GM18867 (cell line): ENCODE results near the gene CRX.
"Not testable (repeated sequence)": the region's sequence is repeated elsewhere in the genome, so short reads cannot be mapped to it uniquely, and the experiment has no call there.

Experiments used
- ATAC-seq: cut with Tn5 transposase; IDR thresholded peaks from one replicate; pipeline ENCODE4 v1.9.1; 2021; ENCODE audit warnings: mild to moderate bottlenecking, moderate library complexity; ENCODE audit not compliant: unreplicated experiment

The CRX gene

DNA sequence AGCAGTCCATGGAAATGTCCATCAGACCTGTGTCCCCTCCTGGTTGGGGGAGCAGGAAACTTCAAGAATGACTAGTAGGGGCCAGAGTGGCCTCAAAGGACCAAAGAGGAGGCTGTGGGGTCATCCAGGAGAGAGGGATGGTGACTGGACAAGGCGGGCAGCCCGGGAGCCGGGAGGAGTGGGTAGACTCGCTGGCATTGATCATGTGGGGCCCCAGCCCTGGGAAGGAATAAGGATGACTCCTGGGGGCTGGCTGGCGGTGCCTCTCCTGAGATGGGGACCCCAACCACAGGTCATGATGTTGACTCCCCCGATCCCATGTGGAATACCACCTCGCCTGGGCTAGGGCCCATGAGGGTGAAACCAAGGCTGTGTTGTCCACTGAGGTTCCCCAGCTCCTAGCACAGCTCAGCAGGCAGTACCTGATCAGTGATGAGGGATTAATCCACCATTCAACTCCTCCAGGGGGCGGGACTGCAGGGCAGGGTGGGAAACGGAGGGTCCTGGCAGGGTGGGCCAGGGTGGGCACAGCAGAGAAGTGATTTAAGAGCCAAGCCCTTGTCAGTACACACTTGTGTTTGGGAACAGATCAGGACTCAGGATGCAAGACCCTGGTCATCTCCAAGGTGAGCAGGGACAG is 37.0 kb downstream of the CRX start, which contains the start of gene TPRX2:
TPRX2 (plus strand) TSS at position 590 of the 640 bp plus-strand sequence; CDS start at position 602, 12 bp downstream.
- not testable (repeated sequence) for ATAC-seq

DNA sequence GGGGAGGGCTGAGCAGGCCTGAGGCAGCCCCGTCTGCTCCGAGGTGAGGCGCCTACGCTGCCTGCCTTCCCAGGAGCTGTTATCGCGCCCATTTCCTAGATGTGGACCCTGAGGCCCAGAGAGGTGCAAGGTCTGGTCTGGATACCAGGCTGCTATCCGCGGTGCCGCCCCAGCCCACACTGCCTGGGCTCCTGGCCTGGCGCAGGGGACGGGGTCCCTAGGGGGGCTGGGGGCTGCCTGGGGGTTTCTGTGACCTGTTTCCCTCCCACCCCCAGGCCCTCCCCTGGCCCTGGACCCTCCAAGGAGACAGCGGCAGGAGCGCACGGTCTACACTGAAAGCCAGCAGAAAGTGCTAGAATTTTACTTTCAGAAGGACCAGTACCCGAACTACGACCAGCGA is 38.1 kb downstream of the CRX start:
- not testable (repeated sequence) for ATAC-seq

- no peak for ATAC-seq
Measured at GRCh38 chr19:47860602-47861297, 39.0 kb downstream of the CRX start.

DNA sequence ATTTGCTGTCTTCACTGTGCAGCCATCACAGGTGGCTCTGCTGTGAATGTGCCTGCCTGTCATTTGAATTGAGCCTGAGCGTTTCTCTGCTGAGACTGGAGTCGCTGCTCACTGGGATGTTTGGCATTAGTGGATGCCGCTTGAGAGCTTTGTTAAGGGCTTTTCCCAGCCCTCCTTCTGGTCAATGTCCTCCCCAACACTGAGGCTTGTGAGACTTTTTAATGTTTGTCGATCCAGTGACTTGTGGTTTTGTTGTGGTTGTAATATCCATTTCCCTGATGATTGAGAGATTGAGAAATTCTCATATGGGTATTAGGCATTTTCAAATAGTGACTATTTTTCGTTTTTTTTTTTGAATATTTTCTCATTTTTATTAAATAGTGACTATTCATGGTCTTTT is 39.9 kb downstream of the CRX start:
- no peak for ATAC-seq

DNA sequence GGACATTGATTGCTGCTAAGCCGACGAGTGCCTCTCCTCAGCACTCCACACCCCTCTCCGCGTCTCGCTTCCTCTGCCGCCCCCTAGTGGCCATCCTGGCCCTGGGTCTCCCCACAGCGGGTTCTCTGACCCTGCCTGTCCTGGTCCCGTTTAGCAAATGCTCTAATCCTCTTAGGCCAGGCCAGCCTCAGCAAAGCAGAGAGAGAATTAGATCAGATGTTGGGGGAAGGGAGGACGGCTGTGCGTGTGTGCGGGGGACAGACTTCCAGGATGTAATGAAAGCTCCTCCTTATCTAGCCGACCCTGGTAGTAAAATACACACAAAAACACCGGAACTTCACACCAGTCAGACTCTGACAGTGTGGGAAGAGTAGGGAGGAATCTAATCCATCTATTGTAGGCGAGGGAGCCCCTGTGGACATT is 41.8 kb downstream of the CRX start:
- ATAC-seq = peak; percentile 47

GRCh38 chr19:47865166-47865565 is 43.4 kb downstream of the CRX start:
- no peak for ATAC-seq

DNA sequence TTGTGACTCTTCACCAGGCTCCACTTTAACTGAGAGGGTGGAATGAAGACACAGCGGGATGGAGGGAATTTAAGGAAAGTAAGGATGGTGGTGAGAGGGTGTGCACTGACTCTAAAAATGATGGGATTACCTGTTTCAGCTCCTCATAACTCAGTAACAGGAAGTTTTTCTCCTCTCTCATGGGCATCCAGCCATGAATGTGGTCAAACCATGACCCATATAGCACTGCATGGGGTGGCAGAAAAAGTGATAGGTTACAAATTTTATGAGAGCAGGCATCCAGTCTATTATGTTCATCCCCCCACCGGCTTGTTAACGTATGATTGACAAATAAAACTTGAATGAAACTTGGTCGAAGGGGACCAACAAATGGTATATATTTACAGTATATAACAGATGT is 57.2 kb downstream of the CRX start:
- no peak for ATAC-seq

DNA sequence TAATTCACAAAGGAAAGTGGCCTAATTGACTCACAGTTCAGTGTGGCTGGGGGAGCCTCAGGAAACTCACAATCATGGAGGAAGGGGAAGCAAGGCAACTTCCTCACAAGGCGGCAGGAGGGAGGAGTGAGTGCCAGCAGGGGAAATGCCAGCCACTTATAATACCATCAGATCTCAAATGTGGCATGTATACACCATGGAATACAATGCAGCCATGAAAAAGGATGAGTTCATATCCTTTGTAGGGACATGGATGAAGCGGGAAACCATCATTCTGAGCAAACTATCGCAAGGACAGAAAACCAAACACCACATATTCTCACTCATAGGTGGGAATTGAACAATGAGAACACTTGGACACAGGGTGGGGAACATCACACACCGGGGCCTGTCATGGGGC is 57.6 kb downstream of the CRX start:
- ATAC-seq = not testable (repeated sequence)

DNA sequence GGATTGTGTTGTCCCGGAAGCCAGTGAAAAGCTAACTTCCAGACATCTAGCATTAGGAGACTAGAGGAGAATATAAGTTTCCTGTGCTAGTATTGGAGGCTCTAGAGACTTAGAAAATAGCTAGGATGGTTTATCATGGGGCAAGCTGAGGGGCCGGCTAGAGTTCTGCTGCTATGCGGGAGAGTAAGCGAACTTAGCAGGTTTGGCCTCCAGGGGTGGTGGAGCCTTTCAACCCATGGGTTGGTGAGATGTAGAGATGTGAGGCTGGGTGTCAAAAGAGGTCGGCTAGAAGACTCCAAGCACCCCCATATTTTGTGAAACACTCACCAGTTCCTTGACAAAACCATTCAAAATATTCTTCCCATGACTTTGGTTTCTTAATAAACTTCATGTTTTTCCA is 60.0 kb downstream of the CRX start:
- no peak for ATAC-seq

- no peak for ATAC-seq
Measured at GRCh38 chr19:47882890-47883289, 61.2 kb downstream of the CRX start.

- ATAC-seq = no peak
Measured at GRCh38 chr19:47885067-47885463, 63.3 kb downstream of the CRX start.

DNA sequence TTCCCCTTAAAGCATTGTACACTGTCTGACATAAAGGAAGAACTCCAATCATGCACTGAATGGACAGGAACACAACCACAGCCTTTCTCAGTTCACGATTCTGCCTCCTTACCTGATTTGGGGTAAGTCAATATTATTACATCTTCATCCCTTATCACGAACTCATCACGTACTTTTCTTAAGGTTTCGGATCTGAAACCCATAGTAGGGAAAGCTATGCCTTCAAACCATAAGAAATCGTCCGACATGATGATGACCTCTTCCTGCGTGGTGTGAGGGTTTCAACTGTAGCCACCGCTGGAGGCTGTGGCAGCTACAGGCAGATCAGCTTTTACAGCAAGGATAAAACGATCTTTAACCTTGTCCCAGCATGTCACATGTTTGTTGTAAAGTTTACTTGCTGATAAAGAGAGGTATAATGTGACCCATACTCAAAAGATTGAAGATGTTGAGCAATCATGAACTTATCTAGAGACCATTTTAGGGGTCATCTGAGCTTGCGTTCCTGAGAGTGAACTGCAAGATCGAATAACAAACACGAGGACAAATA is 64.3 kb downstream of the CRX start, which contains the start of gene SULT2A1:
SULT2A1 (minus strand) TSS at position 306 of the 550 bp plus-strand sequence; CDS start at position 248, 58 bp downstream.
- ATAC-seq = no peak

GRCh38 chr19:47890865-47891621 is 69.3 kb downstream of the CRX start:
- no peak for ATAC-seq

DNA sequence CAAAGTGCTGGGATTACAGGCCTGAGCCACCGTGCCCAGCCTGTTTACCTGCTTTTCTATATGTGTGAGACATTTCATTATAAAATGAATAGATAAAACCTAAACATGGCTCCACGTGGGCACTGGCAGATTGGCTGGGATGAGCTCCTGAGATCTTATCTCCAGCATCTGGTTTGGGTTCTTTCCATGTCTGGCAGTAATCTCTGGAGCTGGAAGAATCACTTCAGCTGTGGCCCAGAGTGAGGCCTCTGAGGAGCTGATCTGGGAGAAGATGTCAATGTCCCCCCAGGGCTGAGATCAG is 69.8 kb downstream of the CRX start:
- no peak for ATAC-seq

- no peak for ATAC-seq
Measured at GRCh38 chr19:47891923-47892666, 70.4 kb downstream of the CRX start.
